HG03060 (cell line): ENCODE results near the gene PIEZO2.
"Not testable (repeated sequence)": the region's sequence is repeated elsewhere in the genome, so short reads cannot be mapped to it uniquely, and the experiment has no call there.

Experiments used
- ATAC-seq: cut with Tn5 transposase; IDR thresholded peaks from one replicate; pipeline ENCODE4 v1.9.1; 2021; ENCODE audit warnings: low read depth, moderate number of reproducible peaks; ENCODE audit not compliant: unreplicated experiment

The PIEZO2 gene

GRCh38 chr18:10937743-10938640 lies 211.4 kb downstream of the PIEZO2 start:
- ATAC-seq: no peak

GRCh38 chr18:10936176-10937053 lies 213.0 kb downstream of the PIEZO2 start:
- no peak for ATAC-seq

GRCh38 chr18:10935588-10935987 lies 213.8 kb downstream of the PIEZO2 start:
- ATAC-seq: no peak

- ATAC-seq: not testable (repeated sequence)
Measured at GRCh38 chr18:10933648-10934047, 215.7 kb downstream of the PIEZO2 start.

- ATAC-seq: no peak
Measured at GRCh38 chr18:10930076-10930475, 219.3 kb downstream of the PIEZO2 start.

GRCh38 chr18:10928772-10929373 lies 220.5 kb downstream of the PIEZO2 start:
- peak; percentile 46 for ATAC-seq

- ATAC-seq: no peak
Measured at GRCh38 chr18:10928011-10928771, 221.2 kb downstream of the PIEZO2 start.

GRCh38 chr18:10927286-10927992 lies 221.9 kb downstream of the PIEZO2 start:
- no peak for ATAC-seq

- no peak for ATAC-seq
Measured at GRCh38 chr18:10926621-10927161, 222.7 kb downstream of the PIEZO2 start.

- no peak for ATAC-seq
Measured at GRCh38 chr18:10924290-10924689, 225.1 kb downstream of the PIEZO2 start.

- no peak for ATAC-seq
Measured at GRCh38 chr18:10923551-10924070, 225.8 kb downstream of the PIEZO2 start.

GRCh38 chr18:10923141-10923540 lies 226.2 kb downstream of the PIEZO2 start:
- ATAC-seq: no peak

GRCh38 chr18:10922712-10923111 lies 226.7 kb downstream of the PIEZO2 start:
- not testable (repeated sequence) for ATAC-seq

GRCh38 chr18:10920309-10920708 lies 229.1 kb downstream of the PIEZO2 start:
- ATAC-seq: not testable (repeated sequence)

- no peak for ATAC-seq
Measured at GRCh38 chr18:10919851-10920250, 229.5 kb downstream of the PIEZO2 start.

GRCh38 chr18:10916865-10917264 lies 232.5 kb downstream of the PIEZO2 start:
- ATAC-seq: no peak

GRCh38 chr18:10916387-10916786 lies 233.0 kb downstream of the PIEZO2 start:
- ATAC-seq: no peak

GRCh38 chr18:10915748-10916147 lies 233.6 kb downstream of the PIEZO2 start:
- ATAC-seq: not testable (repeated sequence)

GRCh38 chr18:10914610-10915009 lies 234.8 kb downstream of the PIEZO2 start:
- not testable (repeated sequence) for ATAC-seq
